GM23338 (cell line): ENCODE results near the gene CCDC9B. TPM values are rescaled to one million over a fixed set of nuclear protein-coding genes. Genes with fewer than 3 reads are reported as not detected.

ENCODE experiments used
- polyA plus RNA-seq: library from polyadenylated mRNA; unstranded; fragments of >200 nt; fragmentation: Nextera tagmentation; extraction: Ambion mirVana; gene quantifications from 2 replicates; pipeline ENCODE4 v1.2.1, GENCODE V29; 2016
- total RNA-seq: library from RNA; depleted of rRNA; stranded (reverse); fragments of >200 nt; shearing (Covaris generic); gene quantifications from 2 replicates; pipeline ENCODE4 v1.2.3, GENCODE V29; 2014; rRNA removed

Gene CCDC9B
- total and polyA plus RNA-seq, 2 experiments from 2014 or later = 0.18 to 0.97 TPM

Other genes starting within 250 kb of the CCDC9B start
- 16.0 and 20.3 TPM in 2 replicates for gene BMF, start 232.1 kb downstream of the CCDC9B start, total RNA-seq
- 2.0 and 2.5 TPM in 2 replicates for gene BMF, start 232.1 kb downstream of the CCDC9B start, polyA plus RNA-seq
- 113 and 160 TPM in 2 replicates for gene BUB1B, start 179.9 kb downstream of the CCDC9B start, total RNA-seq
- 69.3 and 77.7 TPM in 2 replicates for gene BUB1B, start 179.9 kb downstream of the CCDC9B start, polyA plus RNA-seq
- 6.6 and 20.0 TPM in 2 replicates for gene PAK6, start 101.9 kb downstream of the CCDC9B start, total RNA-seq
- 2.4 and 2.9 TPM in 2 replicates for gene PAK6, start 101.9 kb downstream of the CCDC9B start, polyA plus RNA-seq
- 0.59 and 0.74 TPM in 2 replicates for gene ANKRD63, start 57.9 kb downstream of the CCDC9B start, total RNA-seq
- not detected in 2 replicates for gene ANKRD63, start 57.9 kb downstream of the CCDC9B start, polyA plus RNA-seq
- 8.5 and 13.8 TPM in 2 replicates for gene PLCB2, start 33.0 kb downstream of the CCDC9B start, total RNA-seq
- gene PLCB2, start 33.0 kb downstream of the CCDC9B start, polyA plus RNA-seq = 7.5 and 9.5 TPM in 2 replicates
- 32.7 and 33.0 TPM in 2 replicates for gene INAFM2, start 17.2 kb downstream of the CCDC9B start, total RNA-seq
- 18.1 and 20.0 TPM in 2 replicates for gene INAFM2, start 17.2 kb downstream of the CCDC9B start, polyA plus RNA-seq
- gene PHGR1, start 10.1 kb upstream of the CCDC9B start, total RNA-seq = not detected in 2 replicates
- not detected in 2 replicates for gene PHGR1, start 10.1 kb upstream of the CCDC9B start, polyA plus RNA-seq
- gene DISP2, start 17.3 kb upstream of the CCDC9B start, total RNA-seq = 1.0 and 1.3 TPM in 2 replicates
- gene DISP2, start 17.3 kb upstream of the CCDC9B start, polyA plus RNA-seq = 2.2 and 2.5 TPM in 2 replicates
- 67.9 and 76.4 TPM in 2 replicates for gene KNSTRN, start 41.8 kb upstream of the CCDC9B start, total RNA-seq
- gene KNSTRN, start 41.8 kb upstream of the CCDC9B start, polyA plus RNA-seq = 62.7 and 80.4 TPM in 2 replicates
- 64.0 and 75.4 TPM in 2 replicates for gene IVD, start 64.9 kb upstream of the CCDC9B start, total RNA-seq
- 53.5 and 54.1 TPM in 2 replicates for gene IVD, start 64.9 kb upstream of the CCDC9B start, polyA plus RNA-seq
- 32.4 and 40.1 TPM in 2 replicates for gene BAHD1, start 100.0 kb upstream of the CCDC9B start, total RNA-seq
- 11.2 and 11.6 TPM in 2 replicates for gene BAHD1, start 100.0 kb upstream of the CCDC9B start, polyA plus RNA-seq
- gene CHST14, start 130.0 kb upstream of the CCDC9B start, total RNA-seq = 15.6 and 17.9 TPM in 2 replicates
- gene CHST14, start 130.0 kb upstream of the CCDC9B start, polyA plus RNA-seq = 8.4 and 10.0 TPM in 2 replicates
- 15.4 and 16.9 TPM in 2 replicates for gene CCDC32, start 224.1 kb upstream of the CCDC9B start, total RNA-seq
- gene CCDC32, start 224.1 kb upstream of the CCDC9B start, polyA plus RNA-seq = 12.2 and 13.8 TPM in 2 replicates
- 23.3 and 25.5 TPM in 2 replicates for gene RPUSD2, start 228.4 kb upstream of the CCDC9B start, total RNA-seq
- 21.2 and 22.0 TPM in 2 replicates for gene RPUSD2, start 228.4 kb upstream of the CCDC9B start, polyA plus RNA-seq